HEK293T (cell line): ENCODE results near the gene SLC51A.

Experiments used
- CTCF ChIA-PET: fragments of 350-600 bp; formaldehyde crosslinking; extraction: SDS; loops from one replicate; lab custom pipeline; 2021; ENCODE audit warnings: antibody characterized with exemption, inconsistent platforms; lab: Yijun Ruan, JAX
- POLR2A ChIA-PET: fragments of 350-600 bp; formaldehyde crosslinking; extraction: SDS; loops from one replicate; lab custom pipeline; 2020; ENCODE audit warnings: antibody characterized with exemption, inconsistent platforms; lab: Yijun Ruan, JAX
- DNase-seq: peaks from one replicate; pipeline ENCODE4 v3.0.0; 2012; ENCODE audit warnings: mixed read lengths; ENCODE audit errors: extremely low spot score
- ARNT ChIP-seq: fragments of 450-650 bp; IDR thresholded peaks from 2 replicates; pipeline ENCODE4 v1.6.1; 2017; ENCODE audit warnings: mild to moderate bottlenecking
- BHLHE40 ChIP-seq: fragments of 450-650 bp; IDR thresholded peaks from 2 replicates; pipeline ENCODE4 v1.6.1; 2016; ENCODE audit warnings: mild to moderate bottlenecking, moderate library complexity, borderline replicate concordance
- CTBP1 ChIP-seq: fragments of 450-650 bp; IDR thresholded peaks from 2 replicates; pipeline ENCODE4 v1.6.1; 2016; ENCODE audit warnings: borderline replicate concordance
- ELF4 ChIP-seq: fragments of 450-650 bp; IDR thresholded peaks from 2 replicates; pipeline ENCODE4 v1.6.1; 2017; ENCODE audit warnings: antibody characterized with exemption
- FOXA1 ChIP-seq: fragments of 450-650 bp; IDR thresholded peaks from 2 replicates; pipeline ENCODE4 v1.6.1; 2016; ENCODE audit warnings: mild to moderate bottlenecking
- FOXK2 ChIP-seq: fragments of 450-650 bp; IDR thresholded peaks from 2 replicates; pipeline ENCODE4 v1.6.1; 2016; ENCODE audit warnings: mild to moderate bottlenecking
- FOXM1 ChIP-seq: fragments of 450-650 bp; IDR thresholded peaks from 2 replicates; pipeline ENCODE4 v1.6.1; 2017; ENCODE audit warnings: mild to moderate bottlenecking, borderline replicate concordance
- HDGF ChIP-seq: fragments of 450-650 bp; IDR thresholded peaks from 2 replicates; pipeline ENCODE4 v1.6.1; 2017; ENCODE audit warnings: antibody characterized with exemption, borderline replicate concordance
- L3MBTL2 ChIP-seq: fragments of 450-650 bp; conservative IDR thresholded peaks from 2 replicates; pipeline ENCODE4 v1.6.1; 2016; ENCODE audit warnings: mild to moderate bottlenecking
- LEF1 ChIP-seq: fragments of 450-650 bp; IDR thresholded peaks from 2 replicates; pipeline ENCODE4 v1.6.1; 2017; ENCODE audit warnings: mild to moderate bottlenecking, borderline replicate concordance
- NFRKB ChIP-seq: fragments of 450-650 bp; IDR thresholded peaks from 2 replicates; pipeline ENCODE4 v1.6.1; 2016; ENCODE audit warnings: mild to moderate bottlenecking, moderate library complexity
- SP1 ChIP-seq: fragments of 450-650 bp; IDR thresholded peaks from 2 replicates; pipeline ENCODE4 v1.6.1; 2017
- SUZ12 ChIP-seq: fragments of 450-650 bp; IDR thresholded peaks from 2 replicates; pipeline ENCODE4 v1.6.1; 2016; ENCODE audit warnings: mild to moderate bottlenecking
- TARDBP ChIP-seq: fragments of 450-650 bp; IDR thresholded peaks from 2 replicates; pipeline ENCODE4 v1.6.1; 2016
- ZNF384 ChIP-seq: fragments of 450-650 bp; IDR thresholded peaks from 2 replicates; pipeline ENCODE4 v1.6.1; 2016
- TF ChIP-seq, protein P1 (sequence below): fragments of 450-650 bp; IDR thresholded peaks from 2 replicates; pipeline ENCODE4 v1.6.1; 2016

Gene SLC51A

DNA sequence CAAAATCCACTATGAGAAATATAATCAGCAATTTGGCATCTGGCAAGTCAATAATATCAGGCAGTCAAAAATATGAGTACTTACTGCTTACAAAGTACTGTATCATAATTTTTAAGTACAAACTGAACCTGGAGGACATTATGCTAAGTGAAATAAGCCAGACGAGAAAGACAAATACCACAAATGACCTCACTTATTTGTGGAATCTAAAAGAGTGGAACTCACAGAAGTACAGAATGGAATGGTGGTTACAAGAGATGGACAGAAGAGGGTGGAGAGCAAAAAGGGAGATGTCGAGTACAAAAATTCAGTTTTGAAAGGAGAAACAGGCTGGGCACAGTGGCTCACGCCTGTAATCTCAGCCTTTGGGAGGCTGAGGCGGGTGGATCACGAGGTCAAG lies 58.8 kb downstream of the SLC51A start:
- no peak for DNase-seq
- no peak for TF ChIP-seq FOXA1
- TF ChIP-seq SUZ12 = no peak
- TF ChIP-seq ARNT = no peak
- no peak for TF ChIP-seq SP1
- TF ChIP-seq NFRKB = no peak
- TF ChIP-seq TARDBP = no peak
- CTCF ChIA-PET = no interaction called here
- POLR2A ChIA-PET = no interaction called here

GRCh38 chr3:196280689-196281440 lies 64.5 kb downstream of the SLC51A start:
- POLR2A ChIA-PET = no interaction called here
- TF ChIP-seq FOXK2 (no peak), SP1 (no peak), TARDBP (no peak), HDGF (no peak), ELF4 (no peak), FOXM1 (no peak), CTBP1 (no peak), NFRKB (no peak), SUZ12 (no peak), ZNF384 (no peak), ARNT (no peak), L3MBTL2 (no peak), FOXA1 (no peak), LEF1 (no peak), BHLHE40 (no peak)
- TF ChIP-seq, protein P1, sequence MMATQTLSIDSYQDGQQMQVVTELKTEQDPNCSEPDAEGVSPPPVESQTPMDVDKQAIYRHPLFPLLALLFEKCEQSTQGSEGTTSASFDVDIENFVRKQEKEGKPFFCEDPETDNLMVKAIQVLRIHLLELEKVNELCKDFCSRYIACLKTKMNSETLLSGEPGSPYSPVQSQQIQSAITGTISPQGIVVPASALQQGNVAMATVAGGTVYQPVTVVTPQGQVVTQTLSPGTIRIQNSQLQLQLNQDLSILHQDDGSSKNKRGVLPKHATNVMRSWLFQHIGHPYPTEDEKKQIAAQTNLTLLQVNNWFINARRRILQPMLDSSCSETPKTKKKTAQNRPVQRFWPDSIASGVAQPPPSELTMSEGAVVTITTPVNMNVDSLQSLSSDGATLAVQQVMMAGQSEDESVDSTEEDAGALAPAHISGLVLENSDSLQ = no peak
- no peak for DNase-seq
- CTCF ChIA-PET = interaction anchor here (0.5 kb wide), 1 partner anchor 85 kb away, joined by 8 read pairs; no protein-coding TSS in a partner anchor

- ChIA-PET POLR2A (no interaction called here), CTCF (no interaction called here)
- no peak for DNase-seq
- no peak for TF ChIP-seq SP1
- no peak for TF ChIP-seq ELF4
- TF ChIP-seq CTBP1 = no peak
- no peak for TF ChIP-seq TARDBP
- TF ChIP-seq LEF1 = no peak
- TF ChIP-seq ZNF384 = no peak
- TF ChIP-seq BHLHE40 = no peak
- no peak for TF ChIP-seq L3MBTL2
- no peak for TF ChIP-seq FOXM1
- no peak for TF ChIP-seq FOXA1
- TF ChIP-seq FOXK2 = no peak
- TF ChIP-seq, protein P1 = no peak
- no peak for TF ChIP-seq HDGF
- TF ChIP-seq NFRKB = no peak
- no peak for TF ChIP-seq SUZ12
- TF ChIP-seq ARNT = no peak
Measured at GRCh38 chr3:196281962-196282361, 65.6 kb downstream of the SLC51A start.
